Endothelial cell of umbilical vein (primary cell): ENCODE results near the gene PIF1.

Experiments
- EZH2 ChIP-seq: IDR thresholded peaks from 2 replicates; pipeline ENCODE4 v1.6.1; 2012; ENCODE audit warnings: borderline replicate concordance, low read depth, mild to moderate bottlenecking, moderate library complexity, low read length, inconsistent platforms; ENCODE audit not compliant: severe bottlenecking
- MYC ChIP-seq: IDR thresholded peaks from one replicate; pipeline ENCODE4 v1.6.1; 2011; ENCODE audit warnings: mild to moderate bottlenecking, low read depth, low read length
- POLR2A ChIP-seq: IDR thresholded peaks from 2 replicates; pipeline ENCODE4 v1.6.1; 2012; ENCODE audit warnings: low read depth, mild to moderate bottlenecking, control low read depth, low read length
- POLR2AphosphoS5 ChIP-seq: IDR thresholded peaks from 2 replicates; pipeline ENCODE4 v1.6.1; 2012; ENCODE audit warnings: low read depth, mild to moderate bottlenecking, control low read depth, low read length, moderate library complexity; ENCODE audit not compliant: insufficient read depth
- TF ChIP-seq, protein P1 (sequence below), 2 donors: IDR thresholded peaks; 1 replicate in 1 of 2; 2 replicates in 1 of 2; pipeline ENCODE4 v1.5.1; 2011; ENCODE audit warnings: low read length in 2 of 2, mild to moderate bottlenecking in 2 of 2, moderate library complexity in 2 of 2, control low read depth in 1 of 2, inconsistent platforms in 1 of 2, low read depth in 1 of 2; ENCODE audit not compliant: insufficient read depth in 1 of 2; ENCODE audit errors: extremely low read depth in 1 of 2

DNA sequence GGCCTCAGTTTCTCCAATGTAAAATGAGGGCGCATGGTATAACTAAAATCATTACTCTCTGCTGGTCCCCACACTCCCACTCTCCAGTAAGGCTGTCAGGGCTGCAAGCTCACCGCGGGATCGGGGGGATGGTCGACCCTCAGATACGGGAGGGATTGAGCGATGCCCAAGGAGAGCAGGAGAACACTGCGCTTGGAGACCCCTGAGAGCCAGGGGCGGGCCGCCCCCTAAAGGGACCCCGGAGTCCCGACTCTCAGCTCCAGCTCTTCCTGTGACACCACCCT, 15.6 kb upstream of the PIF1 start:
- TF ChIP-seq POLR2A (no peak), POLR2AphosphoS5 (no peak), EZH2 (no peak), MYC (no peak)
- TF ChIP-seq, protein P1, sequence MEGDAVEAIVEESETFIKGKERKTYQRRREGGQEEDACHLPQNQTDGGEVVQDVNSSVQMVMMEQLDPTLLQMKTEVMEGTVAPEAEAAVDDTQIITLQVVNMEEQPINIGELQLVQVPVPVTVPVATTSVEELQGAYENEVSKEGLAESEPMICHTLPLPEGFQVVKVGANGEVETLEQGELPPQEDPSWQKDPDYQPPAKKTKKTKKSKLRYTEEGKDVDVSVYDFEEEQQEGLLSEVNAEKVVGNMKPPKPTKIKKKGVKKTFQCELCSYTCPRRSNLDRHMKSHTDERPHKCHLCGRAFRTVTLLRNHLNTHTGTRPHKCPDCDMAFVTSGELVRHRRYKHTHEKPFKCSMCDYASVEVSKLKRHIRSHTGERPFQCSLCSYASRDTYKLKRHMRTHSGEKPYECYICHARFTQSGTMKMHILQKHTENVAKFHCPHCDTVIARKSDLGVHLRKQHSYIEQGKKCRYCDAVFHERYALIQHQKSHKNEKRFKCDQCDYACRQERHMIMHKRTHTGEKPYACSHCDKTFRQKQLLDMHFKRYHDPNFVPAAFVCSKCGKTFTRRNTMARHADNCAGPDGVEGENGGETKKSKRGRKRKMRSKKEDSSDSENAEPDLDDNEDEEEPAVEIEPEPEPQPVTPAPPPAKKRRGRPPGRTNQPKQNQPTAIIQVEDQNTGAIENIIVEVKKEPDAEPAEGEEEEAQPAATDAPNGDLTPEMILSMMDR (IDR thresholded peaks at IDR 0.05; ENCODE audit: extremely low read depth in 1 of 2, insufficient read depth in 1 of 2, low read depth in 1 of 2, low read length in 2 of 2) = no peak
